A549 treated with Mapracorat at 1 μM for 4 hours (cell line): ENCODE measurements around the gene MRPS18C. TPM values are rescaled to one million over a fixed set of nuclear protein-coding genes. Genes with fewer than 3 reads are reported as not detected.

Experiments used
- total RNA-seq: library from RNA; stranded (reverse); fragments of 200-300 nt; extraction: Qiagen RNA extraction; gene quantifications from 5 replicates; pipeline ENCODE4 v1.2.3, GENCODE V29; 2022

MRPS18C gene
- 42.4 to 58.8 TPM (median 45.2 TPM) in 5 replicates for total RNA-seq

DNA sequence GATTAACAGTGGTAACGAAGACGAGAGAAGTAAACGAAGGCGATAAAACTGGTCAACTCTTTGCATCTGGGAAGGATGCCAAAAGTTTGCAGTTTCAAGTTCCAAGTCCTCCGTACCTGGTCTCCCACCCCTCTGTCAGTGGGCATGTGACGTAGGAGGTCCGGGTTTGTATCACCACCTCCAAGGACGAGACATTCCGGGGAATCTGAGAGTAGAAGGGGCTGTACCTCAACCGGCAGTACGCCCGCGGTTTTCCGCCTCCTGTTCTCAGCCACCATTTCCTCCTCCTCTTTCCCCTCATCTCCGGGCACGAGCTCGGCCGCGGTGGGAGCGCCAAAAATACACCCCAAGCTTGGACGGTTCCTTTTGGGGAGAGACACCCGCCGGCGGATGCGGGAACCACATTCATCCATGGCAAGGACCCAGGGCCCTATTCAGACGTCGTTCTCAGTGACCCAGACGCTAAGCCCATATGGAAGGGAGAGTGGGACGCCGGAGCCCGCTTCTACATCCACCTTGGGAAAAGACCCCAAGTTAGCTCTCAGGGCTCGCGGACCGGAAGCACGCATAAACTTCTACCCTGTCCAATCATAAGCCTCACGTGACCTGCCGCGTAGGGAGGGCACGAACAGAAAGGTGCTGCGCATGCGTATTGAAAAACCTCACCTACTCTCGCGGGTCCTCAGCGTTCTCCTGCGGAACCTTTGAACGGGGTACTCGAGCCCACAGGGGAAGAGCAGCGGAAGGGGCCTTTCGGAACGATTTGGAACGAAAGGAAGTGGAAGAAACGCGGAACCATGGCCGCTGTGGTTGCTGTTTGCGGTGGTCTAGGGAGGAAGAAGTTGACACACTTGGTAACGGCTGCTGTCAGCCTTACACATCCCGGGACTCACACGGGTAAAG lies at the start of gene MRPS18C, which contains the start of gene HELQ:
Gene MRPS18C, plus strand, starts transcription at position 778 of the 903 bp plus-strand sequence. Its CDS starts 20 bp downstream, at position 798.
Gene HELQ, minus strand, starts transcription at position 543 of the 903 bp plus-strand sequence. Its CDS starts 130 bp downstream, at position 413.

DNA sequence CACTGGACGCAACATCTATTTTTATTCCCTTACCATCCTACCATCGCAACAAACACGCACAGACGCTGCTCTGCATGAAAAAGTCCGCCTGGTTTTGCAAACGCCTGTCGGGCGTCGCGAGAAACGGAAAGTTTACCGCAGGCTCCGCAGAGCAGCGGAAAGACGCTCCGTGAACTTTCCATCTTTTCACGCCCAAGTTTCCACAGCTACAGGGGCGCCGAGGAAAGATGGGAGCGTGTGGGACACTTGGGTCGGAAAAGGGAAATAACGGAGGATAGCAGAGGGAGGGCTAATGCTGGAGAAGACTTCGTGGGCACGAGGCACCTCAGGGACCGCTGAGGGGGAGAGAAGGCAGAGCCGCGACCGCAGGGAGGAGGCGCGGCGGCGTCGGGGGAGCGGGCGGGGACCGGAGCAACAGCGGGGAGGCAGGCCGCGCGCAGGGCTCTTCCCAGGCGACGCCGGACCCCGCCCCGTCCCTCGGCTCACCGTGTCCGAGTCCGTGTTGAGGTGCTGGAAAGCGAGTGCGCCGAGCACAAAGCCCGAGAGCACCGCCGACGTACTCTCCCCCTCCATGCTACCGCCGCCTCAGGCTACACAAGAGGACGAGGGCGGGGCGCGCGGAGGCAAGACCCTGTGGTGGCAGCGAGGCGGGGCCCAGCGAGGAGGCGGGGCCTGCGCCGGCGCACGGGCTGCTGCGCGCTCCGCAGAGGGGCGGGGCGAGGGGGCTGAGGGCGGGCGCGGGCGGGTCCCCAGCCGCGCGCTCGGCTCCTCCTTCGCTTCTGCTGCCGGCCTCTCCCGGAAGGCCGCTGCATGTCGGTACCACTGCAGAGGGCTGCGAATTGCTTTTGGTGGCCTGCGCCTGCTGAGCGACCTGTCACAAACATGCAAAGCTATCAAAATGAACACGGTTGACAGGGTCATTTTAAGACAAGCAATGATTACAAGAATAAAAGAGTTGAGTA lies 28.9 kb downstream of the MRPS18C start, which contains the start of gene ABRAXAS1:
Gene ABRAXAS1, minus strand, starts transcription at position 601 of the 962 bp plus-strand sequence. Its CDS starts 28 bp downstream, at position 573.

Other genes with a start within 250 kb of the MRPS18C start
- 17.2 to 20.3 TPM (median 19.6 TPM) in 5 replicates for gene COQ2, start 171.3 kb upstream of the MRPS18C start, total RNA-seq
- 1.1 to 1.6 TPM (median 1.2 TPM) in 5 replicates for gene HPSE, start 121.2 kb upstream of the MRPS18C start, total RNA-seq
- 4.7 to 8.0 TPM (median 5.4 TPM) in 5 replicates for gene HELQ, start 235 bp upstream of the MRPS18C start, total RNA-seq
- gene ABRAXAS1, start 29.0 kb downstream of the MRPS18C start, total RNA-seq, result 4.8 to 6.6 TPM (median 6.3 TPM) in 5 replicates
- 27.7 to 34.1 TPM (median 30.5 TPM) in 5 replicates for gene GPAT3, start 80.0 kb downstream of the MRPS18C start, total RNA-seq